ENCODE data around the gene CACNA1F.
A peak's percentile ranks its signal among the peaks of the same experiment; 100 is the strongest.

CACNA1F gene

DNA sequence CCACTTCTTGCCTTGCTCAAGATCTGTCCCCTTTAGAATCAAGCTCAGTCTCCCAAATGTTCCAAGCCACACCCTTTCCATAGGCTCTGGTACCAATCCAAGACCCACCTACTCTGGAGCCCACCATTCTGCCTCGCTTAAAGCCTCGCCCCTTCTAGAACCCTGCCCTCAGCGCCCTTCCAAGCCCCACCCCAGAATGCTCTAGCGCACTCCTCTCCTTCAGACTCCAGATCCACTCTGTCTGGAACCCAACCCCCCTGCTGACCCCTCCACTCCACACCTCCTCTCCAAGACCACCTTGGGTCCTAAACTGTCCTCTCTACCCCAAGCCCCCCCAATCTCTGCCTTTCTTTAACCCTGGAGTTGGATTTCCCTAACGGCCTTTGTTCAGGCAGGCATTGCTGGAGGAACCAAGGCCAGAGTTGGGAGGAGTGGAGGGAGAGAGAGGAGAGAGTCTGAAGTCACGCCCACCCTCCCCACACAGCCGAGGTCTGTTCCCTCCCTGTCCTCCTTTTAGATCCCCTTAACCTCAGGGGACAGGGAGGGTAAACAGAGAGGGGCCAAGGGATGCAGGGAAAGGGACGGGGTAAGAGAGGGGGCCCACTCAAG lies 44.6 kb downstream of the CACNA1F start:
- FAIRE-seq, result no peak
- TF ChIP-seq SPI1 (IDR thresholded peaks at IDR 0.05; ENCODE audit: low read depth, low read length) (no peak), POLR2A (IDR thresholded peaks at IDR 0.05; ENCODE audit: low read depth, low read length) (no peak), TAF1 (IDR thresholded peaks at IDR 0.05; ENCODE audit: low read depth, low read length) (no peak), PAX5 (IDR thresholded peaks at IDR 0.05; ENCODE audit: insufficient read depth, low read length, severe bottlenecking) (no peak), POLR2AphosphoS5 (IDR thresholded peaks at IDR 0.05; ENCODE audit: low read depth, low read length) (no peak), POU2F2 (IDR thresholded peaks at IDR 0.05; ENCODE audit: low read depth, low read length) (no peak)
- DNase-seq (ENCODE audit: insufficient read length, low spot score), result no peak

DNA sequence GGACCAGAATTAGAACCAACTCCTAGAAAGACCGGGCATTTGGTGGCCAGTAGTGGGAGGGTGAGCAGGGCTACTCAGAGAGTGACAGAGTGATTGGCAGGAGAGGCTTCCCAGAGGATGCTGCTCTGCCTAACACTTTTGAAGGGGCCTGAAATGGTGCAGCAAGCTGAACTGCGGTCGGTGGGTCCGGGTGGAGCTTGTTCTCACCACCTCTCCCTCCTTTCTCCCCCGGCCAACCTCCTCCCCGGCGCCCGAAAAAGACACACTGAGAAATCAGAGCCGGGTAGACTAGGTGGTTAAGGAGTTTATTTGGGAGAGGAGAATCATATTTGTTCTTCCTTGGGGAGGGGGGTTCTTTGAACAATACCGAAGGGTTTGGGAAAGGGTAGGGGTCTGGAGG lies 45.6 kb downstream of the CACNA1F start:
- no peak for TF ChIP-seq SPI1 (IDR thresholded peaks at IDR 0.05; ENCODE audit: low read depth, low read length)
- no peak for TF ChIP-seq POLR2A (IDR thresholded peaks at IDR 0.05; ENCODE audit: low read depth, low read length)
- no peak for TF ChIP-seq POLR2AphosphoS5 (IDR thresholded peaks at IDR 0.05; ENCODE audit: low read depth, low read length)
- no peak for TF ChIP-seq POU2F2 (IDR thresholded peaks at IDR 0.05; ENCODE audit: low read depth, low read length)
- TF ChIP-seq TAF1 (IDR thresholded peaks at IDR 0.05; ENCODE audit: low read depth, low read length), result no peak
- no peak for TF ChIP-seq PAX5 (IDR thresholded peaks at IDR 0.05; ENCODE audit: insufficient read depth, low read length, severe bottlenecking)
- no peak for DNase-seq (ENCODE audit: insufficient read length, low spot score)
- FAIRE-seq, result no peak

DNA sequence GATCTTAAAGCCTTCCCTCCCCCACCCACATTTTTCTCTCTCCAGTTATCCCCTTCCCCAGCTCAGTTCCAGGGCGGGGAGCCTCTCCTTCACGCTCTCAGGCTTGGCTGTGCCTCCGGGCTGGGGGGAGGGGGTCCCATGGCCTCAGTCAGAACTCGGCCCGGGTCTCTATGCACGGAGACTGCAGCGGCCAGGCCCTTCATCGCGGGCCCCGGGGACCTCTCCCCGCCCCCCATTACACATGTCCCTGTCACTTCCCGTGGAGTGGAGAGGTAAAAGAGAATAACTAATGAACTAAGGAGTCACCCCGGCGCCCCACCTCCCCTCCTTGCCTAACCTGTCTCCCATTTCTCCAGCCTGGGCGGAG lies 46.1 kb downstream of the CACNA1F start:
- FAIRE-seq, result no peak
- DNase-seq (ENCODE audit: insufficient read length, low spot score), result no peak
- no peak for TF ChIP-seq TAF1 (IDR thresholded peaks at IDR 0.05; ENCODE audit: low read depth, low read length)
- no peak for TF ChIP-seq PAX5 (IDR thresholded peaks at IDR 0.05; ENCODE audit: insufficient read depth, low read length, severe bottlenecking)
- TF ChIP-seq POLR2AphosphoS5 (IDR thresholded peaks at IDR 0.05; ENCODE audit: low read depth, low read length), result no peak
- TF ChIP-seq POLR2A (IDR thresholded peaks at IDR 0.05; ENCODE audit: low read depth, low read length), result no peak
- TF ChIP-seq POU2F2 (IDR thresholded peaks at IDR 0.05; ENCODE audit: low read depth, low read length), result no peak
- TF ChIP-seq SPI1 (IDR thresholded peaks at IDR 0.05; ENCODE audit: low read depth, low read length), result no peak

DNA sequence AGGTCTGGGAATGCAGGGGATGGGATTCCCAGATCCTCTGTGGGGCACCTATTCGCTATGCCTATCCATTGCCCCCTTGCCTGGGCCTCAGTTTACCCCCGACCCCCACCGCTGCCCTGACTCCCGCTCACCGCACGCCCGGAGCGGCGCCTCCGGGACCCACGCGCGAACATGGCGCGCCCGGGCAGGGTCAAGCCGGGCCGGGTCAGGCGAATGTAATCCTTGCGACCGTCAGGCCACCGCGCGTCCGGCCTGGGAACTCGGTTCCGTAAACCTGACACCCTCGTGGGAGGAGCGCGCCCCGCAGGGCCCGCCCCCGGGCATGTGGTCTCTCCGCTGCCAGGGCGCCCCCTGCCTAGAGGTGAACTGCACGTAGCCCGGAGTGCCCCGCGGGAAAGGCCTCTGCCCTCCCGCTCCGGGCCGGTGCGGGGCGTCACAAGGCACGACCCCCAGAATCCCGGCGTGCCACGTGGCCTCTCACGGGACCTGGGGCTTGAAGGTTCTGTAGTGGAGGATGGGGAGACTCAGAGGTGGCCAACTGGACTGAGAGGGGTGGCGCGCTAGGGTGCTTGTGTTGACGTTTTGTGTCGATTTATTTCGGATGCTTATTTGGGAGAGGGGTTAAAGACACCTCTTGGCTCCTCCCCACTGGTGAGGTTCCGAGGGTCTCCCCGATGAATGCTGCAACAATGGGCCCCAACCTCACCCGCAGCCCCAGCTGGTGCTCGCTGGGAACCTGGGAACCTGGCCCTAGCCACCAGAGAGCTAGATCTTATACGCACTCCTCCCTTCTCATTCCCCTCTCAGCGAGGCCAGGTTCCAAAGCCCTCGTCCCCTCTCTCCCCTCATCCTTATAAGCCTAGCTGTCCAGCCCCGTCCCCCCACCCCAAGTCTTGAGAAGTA lies 46.8 kb downstream of the CACNA1F start, which contains the start of gene PRICKLE3:
TSS of gene PRICKLE3 (minus strand) at position 249 of the 903 bp plus-strand sequence. CDS start at position 173, 76 bp downstream.
- DNase-seq (ENCODE audit: insufficient read length, low spot score), result peak; percentile 74
- FAIRE-seq, result peak; percentile 98
- TF ChIP-seq SPI1 (IDR thresholded peaks at IDR 0.05; ENCODE audit: low read depth, low read length), result no peak
- TF ChIP-seq POLR2A (IDR thresholded peaks at IDR 0.05; ENCODE audit: low read depth, low read length), result 0 out of 2 replicates have a peak, but pooled peaks have one; percentile 28

DNA sequence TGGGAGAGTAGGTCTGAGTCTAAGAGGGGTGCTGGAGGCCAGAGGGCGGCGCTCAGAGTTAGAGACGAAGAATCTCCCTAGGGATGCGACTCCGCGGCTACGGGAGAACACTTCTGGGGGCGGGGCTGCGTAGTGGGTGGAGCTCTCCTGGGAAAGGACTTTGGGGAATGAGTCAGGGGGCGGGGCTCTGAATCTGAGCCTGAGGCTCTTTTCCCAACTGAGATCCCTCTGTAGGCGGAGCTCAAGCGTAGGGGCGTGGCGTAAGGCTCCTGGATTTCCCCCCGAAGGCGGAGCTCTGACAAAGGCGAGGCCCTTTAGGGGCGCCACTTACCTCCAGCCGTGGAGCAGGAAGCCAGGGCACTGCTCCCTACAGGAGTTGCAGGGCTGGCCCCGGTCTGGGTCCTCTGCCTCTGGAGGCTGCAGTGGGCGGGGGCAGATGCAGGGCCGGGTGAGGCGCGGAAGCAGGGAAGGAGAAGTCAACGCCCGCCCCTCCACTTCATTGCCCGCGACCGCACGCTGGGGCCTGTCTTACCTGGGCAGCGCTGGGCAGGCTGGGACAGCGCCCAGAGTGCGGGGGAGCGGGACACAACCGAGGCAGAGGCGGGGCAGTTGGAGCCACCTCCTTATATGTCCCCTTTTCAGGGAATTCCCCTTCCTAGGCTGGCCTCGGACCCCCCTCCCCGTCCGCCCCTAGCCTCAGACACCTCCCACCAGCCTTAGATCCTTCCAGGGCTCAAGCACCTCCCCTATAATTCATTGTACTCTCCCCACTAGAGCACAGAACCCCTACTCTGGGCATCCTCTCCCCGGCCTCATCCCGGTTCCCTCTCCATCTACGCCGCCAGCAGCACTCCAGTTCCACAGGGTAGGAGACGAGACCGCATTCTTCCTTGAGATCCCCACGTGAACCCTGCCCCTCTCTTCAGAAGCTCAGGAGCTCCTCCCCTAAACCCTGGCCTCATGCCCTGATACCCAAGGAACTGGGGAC lies 48.6 kb downstream of the CACNA1F start:
- FAIRE-seq, result peak; percentile 92
- TF ChIP-seq TAF1 (IDR thresholded peaks at IDR 0.05; ENCODE audit: low read depth, low read length) (peak; percentile 20; the same call in 1 of the 2 replicates), SPI1 (IDR thresholded peaks at IDR 0.05; ENCODE audit: low read depth, low read length) (no peak), PAX5 (IDR thresholded peaks at IDR 0.05; ENCODE audit: insufficient read depth, low read length, severe bottlenecking) (no peak)
- DNase-seq (ENCODE audit: insufficient read length, low spot score), result no peak

DNA sequence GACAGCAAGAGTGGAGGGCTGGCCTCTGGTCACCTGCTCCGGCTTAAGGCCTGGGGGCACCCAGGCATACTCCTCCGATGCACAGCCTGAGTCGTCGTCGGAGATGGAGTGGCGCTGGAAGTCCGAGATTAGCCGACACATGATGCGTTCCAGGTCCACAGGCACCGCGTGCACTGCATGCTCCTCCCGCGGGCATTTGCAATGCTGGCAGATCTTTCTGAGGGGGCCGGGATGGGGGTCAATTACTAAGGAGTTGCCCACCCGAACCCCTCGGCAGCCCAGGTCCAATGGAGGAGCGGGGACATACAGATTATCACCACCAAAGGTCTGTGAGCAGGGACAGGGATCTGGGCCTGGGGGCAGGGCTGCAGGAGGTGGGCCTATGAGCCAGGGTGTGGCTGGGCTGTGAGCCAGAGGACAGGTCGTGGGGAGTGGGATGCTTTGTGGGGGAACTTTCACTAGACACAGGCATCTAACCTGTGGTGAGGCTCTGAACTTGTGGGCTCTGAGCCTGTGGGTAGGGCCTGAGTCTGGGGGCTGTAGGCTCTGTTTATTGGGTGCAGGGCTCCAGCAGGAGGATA lies 49.3 kb downstream of the CACNA1F start:
- FAIRE-seq (no peak), DNase-seq (ENCODE audit: insufficient read length, low spot score) (no peak)
- TF ChIP-seq POLR2A (IDR thresholded peaks at IDR 0.05; ENCODE audit: low read depth, low read length) (no peak), POU2F2 (IDR thresholded peaks at IDR 0.05; ENCODE audit: low read depth, low read length) (no peak), TAF1 (IDR thresholded peaks at IDR 0.05; ENCODE audit: low read depth, low read length) (no peak), PAX5 (IDR thresholded peaks at IDR 0.05; ENCODE audit: insufficient read depth, low read length, severe bottlenecking) (no peak), SPI1 (IDR thresholded peaks at IDR 0.05; ENCODE audit: low read depth, low read length) (no peak), POLR2AphosphoS5 (IDR thresholded peaks at IDR 0.05; ENCODE audit: low read depth, low read length) (no peak)

DNA sequence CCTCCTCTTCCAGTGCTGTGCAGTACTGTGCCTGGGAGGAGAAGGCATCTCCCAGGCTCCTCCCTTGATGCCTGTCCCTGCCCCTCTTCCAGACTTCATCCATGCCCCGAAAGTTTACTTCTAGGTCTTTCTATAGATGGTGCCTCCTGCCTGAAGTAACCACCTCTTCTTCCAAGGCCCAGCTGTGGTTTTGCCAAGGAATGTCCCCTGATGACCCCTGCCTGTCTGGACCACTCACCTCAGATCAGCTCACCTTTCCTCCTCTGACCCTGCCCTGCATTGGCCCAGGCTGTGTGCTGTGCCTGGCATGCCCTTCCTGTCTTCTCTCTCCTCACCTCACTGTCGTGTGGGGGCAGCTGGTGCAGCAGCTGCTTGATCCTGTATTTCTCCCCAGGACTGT lies 53.8 kb downstream of the CACNA1F start:
- TF ChIP-seq POU2F2 (IDR thresholded peaks at IDR 0.05; ENCODE audit: low read depth, low read length) (no peak), POLR2AphosphoS5 (IDR thresholded peaks at IDR 0.05; ENCODE audit: low read depth, low read length) (no peak), POLR2A (IDR thresholded peaks at IDR 0.05; ENCODE audit: low read depth, low read length) (no peak), SPI1 (IDR thresholded peaks at IDR 0.05; ENCODE audit: low read depth, low read length) (no peak), PAX5 (IDR thresholded peaks at IDR 0.05; ENCODE audit: insufficient read depth, low read length, severe bottlenecking) (no peak), TAF1 (IDR thresholded peaks at IDR 0.05; ENCODE audit: low read depth, low read length) (no peak)
- FAIRE-seq (no peak), DNase-seq (ENCODE audit: insufficient read length, low spot score) (no peak)

DNA sequence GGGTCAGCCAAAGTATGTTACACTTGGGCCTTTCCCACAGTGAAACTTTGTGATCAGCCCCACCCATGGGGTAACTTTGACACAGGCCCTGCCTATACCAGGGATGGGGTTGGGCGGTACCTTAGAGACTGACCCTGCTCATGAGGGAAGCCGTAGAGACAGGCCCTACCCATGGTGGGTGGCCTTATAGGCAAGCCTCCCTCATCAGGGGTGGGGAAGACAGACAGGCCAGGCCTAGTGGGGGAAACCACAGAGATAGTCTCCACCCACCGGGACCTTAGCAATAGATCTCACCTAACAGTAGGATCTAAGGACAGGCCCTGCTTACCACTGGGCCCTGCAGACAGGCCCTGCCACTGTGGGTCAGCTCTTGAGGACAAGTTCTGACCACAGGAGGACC lies 54.6 kb downstream of the CACNA1F start:
- FAIRE-seq (no peak), DNase-seq (ENCODE audit: insufficient read length, low spot score) (no peak)
- no peak for TF ChIP-seq SPI1 (IDR thresholded peaks at IDR 0.05; ENCODE audit: low read depth, low read length)
- TF ChIP-seq POU2F2 (IDR thresholded peaks at IDR 0.05; ENCODE audit: low read depth, low read length), result no peak

Data from GM12891 (cell line).